OCI-LY3 (cell line): ENCODE measurements around the gene NR6A1.

ENCODE experiments used
- EZH2phosphoT487 ChIP-seq: fragments of 200-600 bp; shearing (Covaris generic); IDR thresholded peaks from 2 replicates; pipeline ENCODE4 v1.6.1; 2018; ENCODE audit warnings: antibody characterized with exemption, mixed run types, low read depth
- TF ChIP-seq, protein P1 (sequence below): fragments of 200-600, 300-600 bp; sonication (generic); IDR thresholded peaks from 2 replicates; pipeline ENCODE4 v1.5.1; 2014; ENCODE audit warnings: antibody characterized with exemption, low read length, low read depth

DNA sequence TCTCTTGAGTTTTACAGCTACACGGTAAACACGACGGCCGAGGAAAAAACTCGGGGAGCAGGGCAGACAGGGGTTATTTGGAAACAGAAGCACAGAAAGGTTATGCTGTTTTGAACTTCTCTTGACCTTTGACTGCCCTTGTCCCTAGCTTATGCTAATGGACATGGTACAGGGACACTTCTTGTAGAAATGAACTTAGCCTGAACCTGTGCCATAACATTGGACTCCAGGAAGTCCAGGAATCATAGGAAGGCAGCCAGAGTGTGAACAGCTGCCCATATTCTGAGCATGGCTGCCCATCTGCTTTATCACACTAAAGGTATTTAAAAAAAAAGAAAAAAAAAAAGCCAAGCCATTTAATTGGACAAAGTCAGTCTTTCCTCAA is 46.1 kb downstream of the NR6A1 start:
- TF ChIP-seq, protein P1, sequence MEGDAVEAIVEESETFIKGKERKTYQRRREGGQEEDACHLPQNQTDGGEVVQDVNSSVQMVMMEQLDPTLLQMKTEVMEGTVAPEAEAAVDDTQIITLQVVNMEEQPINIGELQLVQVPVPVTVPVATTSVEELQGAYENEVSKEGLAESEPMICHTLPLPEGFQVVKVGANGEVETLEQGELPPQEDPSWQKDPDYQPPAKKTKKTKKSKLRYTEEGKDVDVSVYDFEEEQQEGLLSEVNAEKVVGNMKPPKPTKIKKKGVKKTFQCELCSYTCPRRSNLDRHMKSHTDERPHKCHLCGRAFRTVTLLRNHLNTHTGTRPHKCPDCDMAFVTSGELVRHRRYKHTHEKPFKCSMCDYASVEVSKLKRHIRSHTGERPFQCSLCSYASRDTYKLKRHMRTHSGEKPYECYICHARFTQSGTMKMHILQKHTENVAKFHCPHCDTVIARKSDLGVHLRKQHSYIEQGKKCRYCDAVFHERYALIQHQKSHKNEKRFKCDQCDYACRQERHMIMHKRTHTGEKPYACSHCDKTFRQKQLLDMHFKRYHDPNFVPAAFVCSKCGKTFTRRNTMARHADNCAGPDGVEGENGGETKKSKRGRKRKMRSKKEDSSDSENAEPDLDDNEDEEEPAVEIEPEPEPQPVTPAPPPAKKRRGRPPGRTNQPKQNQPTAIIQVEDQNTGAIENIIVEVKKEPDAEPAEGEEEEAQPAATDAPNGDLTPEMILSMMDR: no peak
- TF ChIP-seq EZH2phosphoT487: no peak
